ENCODE data around the gene LY6G6D. TPM values are rescaled to one million over a fixed set of nuclear protein-coding genes. Genes with fewer than 3 reads are reported as not detected.
A peak's percentile ranks its signal among the peaks of the same experiment; 100 is the strongest.

Gene LY6G6D
- total RNA-seq, 1 experiment from 2014 or later: not detected

GRCh38 chr6:31728767-31729514 lies 13.8 kb downstream of the LY6G6D start, which contains the start of gene DDAH2:
DDAH2 (minus strand) TSS chr6:31729299; CDS start chr6:31729161, 138 bp downstream.
- peak within 1 kb of the TSS; percentile 52 for H3K18ac ChIP-seq (ENCODE audit: insufficient read length, low read depth, low read length)
- H4K20me1 ChIP-seq (ENCODE audit: control insufficient read depth, insufficient read depth, insufficient read length): no peaks in the 10 kb centered on the region
- no peak within 1 kb of the TSS for H3K4ac ChIP-seq (ENCODE audit: low read depth, low read length)
- H2BK15ac ChIP-seq (ENCODE audit: low read depth, low read length): no peak within 1 kb of the TSS
- no peak within 1 kb of the TSS for H2BK20ac ChIP-seq (ENCODE audit: low read depth, low read length, poor library complexity, severe bottlenecking)
- no peak within 1 kb of the TSS for H3K23ac ChIP-seq (ENCODE audit: insufficient read length, low read depth, low read length)
- no peak within 1 kb of the TSS for H3K27ac ChIP-seq (ENCODE audit: insufficient read length, low read depth, low read length)
- H2AK5ac ChIP-seq (ENCODE audit: insufficient read length, low read length): no peak within 1 kb of the TSS
- H3K4me3 Mint-ChIP-seq: peak within 1 kb of the TSS; percentile 83 to 98
- no peaks in the 10 kb centered on the region; a peak in 2 of 5 replicates for H3K9me3 Mint-ChIP-seq
- no peak within 1 kb of the TSS for H2BK5ac ChIP-seq (ENCODE audit: insufficient read length, low read length)
- peak within 1 kb of the TSS; percentile 93 to 98 (median 93) for H3K27ac Mint-ChIP-seq
- no CpG with 5 or more reads among the region's 36 CpGs for WGBS (ENCODE audit: extremely low coverage, insufficient read length, low lambda C conversion rate)
- H3K27me3 Mint-ChIP-seq (ENCODE audit: low read depth): no peaks in the 10 kb centered on the region
- no peak within 1 kb of the TSS for H4K8ac ChIP-seq (replicated peaks; ENCODE audit: insufficient read length, low read depth, low read length)
- peak within 1 kb of the TSS; percentile 74 for H3K9ac ChIP-seq (ENCODE audit: extremely low read depth, insufficient read length, low read length)
- H3K14ac ChIP-seq (ENCODE audit: insufficient read depth, low read length): peak within 1 kb of the TSS; percentile 80; the same call in 1 of the 2 replicates
- no peak within 1 kb of the TSS for H2BK12ac ChIP-seq (ENCODE audit: insufficient read length, low read depth, low read length)
- no peak within 1 kb of the TSS for H4K5ac ChIP-seq (ENCODE audit: insufficient read length, low read depth, low read length)
- no peak within 1 kb of the TSS for H2BK120ac ChIP-seq (ENCODE audit: low read depth, low read length, poor library complexity, severe bottlenecking)
- no peaks in the 10 kb centered on the region for H3K27me3 ChIP-seq (ENCODE audit: insufficient read depth, low read length)
- H3K79me2 ChIP-seq (ENCODE audit: insufficient read depth, low read length): no peaks in the 10 kb centered on the region
- H2AFZ ChIP-seq (ENCODE audit: low read length): no peak within 1 kb of the TSS
- no peak within 1 kb of the TSS for H3T11ph ChIP-seq (ENCODE audit: low read length)
- no peak within 1 kb of the TSS for H4K91ac ChIP-seq (ENCODE audit: insufficient read length, low read depth, low read length)
- no peak for DNase-seq
- no peak within 1 kb of the TSS for H3K56ac ChIP-seq (ENCODE audit: insufficient read length, low read depth, low read length)
- 0 out of 2 replicates have a peak, but pooled peaks cover under 1% of the 10 kb centered on the region for H3K4me1 ChIP-seq (ENCODE audit: insufficient read depth, low read length)
- no peaks in the 10 kb centered on the region for H3K79me1 ChIP-seq (ENCODE audit: insufficient read depth, low read depth, low read length, poor library complexity, severe bottlenecking)
- H3K36me3 Mint-ChIP-seq (ENCODE audit: insufficient read depth in 1 of 3, low read depth in 3 of 3): peaks cover 37 to 70% (median 64%) of the 10 kb centered on the region in 3 experiments
- peaks cover 17 to 23% of the 10 kb centered on the region in 2 experiments for H3K4me1 Mint-ChIP-seq
- TF ChIP-seq CTCF (conservative IDR thresholded peaks at IDR 0.05): no peak
- H3K9me3 ChIP-seq (ENCODE audit: control insufficient read depth, low read depth, low read length): no peaks in the 10 kb centered on the region
- H3K4me2 ChIP-seq (ENCODE audit: insufficient read depth, insufficient read length, low read length): peak within 1 kb of the TSS; percentile 60
- H3K23me2 ChIP-seq (ENCODE audit: insufficient read length, low read depth, low read length, poor library complexity, severe bottlenecking): peaks cover 9% of the 10 kb centered on the region
